H9 (cell line): ENCODE measurements around the gene ZNF831. TPM values are rescaled to one million over a fixed set of nuclear protein-coding genes. Genes with fewer than 3 reads are reported as not detected.

Source experiments
- DNase-seq: peaks from one replicate; pipeline ENCODE4 v3.0.0-alpha.2; 2017
- H2AFZ ChIP-seq: one replicate; pipeline ENCODE4 v1.6.1; 2013; ENCODE audit warnings: mild to moderate bottlenecking, low read length, control low read depth, moderate library complexity
- H2AK5ac ChIP-seq: 2 replicates; pipeline ENCODE4 v1.6.1; 2013; ENCODE audit warnings: low read length, control low read depth, mixed read lengths; ENCODE audit not compliant: insufficient read length
- H2BK120ac ChIP-seq: one replicate; pipeline ENCODE4 v1.6.1; 2013; ENCODE audit warnings: low read depth, mild to moderate bottlenecking, low read length, control low read depth, inconsistent platforms; ENCODE audit not compliant: poor library complexity, severe bottlenecking
- H2BK12ac ChIP-seq: 2 replicates; pipeline ENCODE4 v1.6.1; 2013; ENCODE audit warnings: low read length, control low read depth, mixed read lengths, low read depth; ENCODE audit not compliant: insufficient read length
- H2BK15ac ChIP-seq: 2 replicates; pipeline ENCODE4 v1.6.1; 2013; ENCODE audit warnings: low read depth, low read length, control low read depth
- H2BK20ac ChIP-seq: one replicate; pipeline ENCODE4 v1.6.1; 2013; ENCODE audit warnings: low read depth, mild to moderate bottlenecking, low read length, control low read depth, inconsistent platforms; ENCODE audit not compliant: poor library complexity, severe bottlenecking
- H2BK5ac ChIP-seq: 2 replicates; pipeline ENCODE4 v1.6.1; 2013; ENCODE audit warnings: low read length, control low read depth, mixed read lengths; ENCODE audit not compliant: insufficient read length
- H3K14ac ChIP-seq: 2 replicates; pipeline ENCODE4 v1.6.1; 2013; ENCODE audit warnings: low read length, control low read depth; ENCODE audit not compliant: insufficient read depth
- H3K18ac ChIP-seq: 2 replicates; pipeline ENCODE4 v1.6.1; 2013; ENCODE audit warnings: low read depth, mild to moderate bottlenecking, mixed read lengths, low read length, control low read depth; ENCODE audit not compliant: insufficient read length
- H3K23ac ChIP-seq: 2 replicates; pipeline ENCODE4 v1.6.1; 2013; ENCODE audit warnings: low read length, control low read depth, mixed read lengths, low read depth; ENCODE audit not compliant: insufficient read length
- H3K23me2 ChIP-seq: 2 replicates; pipeline ENCODE4 v1.6.1; 2013; ENCODE audit warnings: low read depth, mild to moderate bottlenecking, mixed read lengths, low read length, control low read depth; ENCODE audit not compliant: insufficient read length, poor library complexity, severe bottlenecking
- H3K27ac ChIP-seq: 2 replicates; pipeline ENCODE4 v1.5.1; 2013; ENCODE audit warnings: low read length, control low read depth, mixed read lengths, low read depth; ENCODE audit not compliant: insufficient read length
- H3K27me3 ChIP-seq: 2 replicates; pipeline ENCODE4 v1.6.1; 2013; ENCODE audit warnings: low read length, control low read depth, inconsistent platforms; ENCODE audit not compliant: insufficient read depth
- H3K4ac ChIP-seq: 2 replicates; pipeline ENCODE4 v1.6.1; 2013; ENCODE audit warnings: low read depth, mild to moderate bottlenecking, control low read depth, inconsistent platforms, low read length, moderate library complexity
- H3K4me1 ChIP-seq: 2 replicates; pipeline ENCODE4 v1.6.1; 2013; ENCODE audit warnings: low read length, control low read depth, inconsistent platforms; ENCODE audit not compliant: insufficient read depth
- H3K4me2 ChIP-seq: 2 replicates; pipeline ENCODE4 v1.6.1; 2013; ENCODE audit warnings: low read length, control low read depth, mixed read lengths; ENCODE audit not compliant: insufficient read length, insufficient read depth
- H3K56ac ChIP-seq: 2 replicates; pipeline ENCODE4 v1.6.1; 2013; ENCODE audit warnings: low read depth, mild to moderate bottlenecking, mixed read lengths, low read length, control low read depth; ENCODE audit not compliant: insufficient read length
- H3K79me1 ChIP-seq: 2 replicates; pipeline ENCODE4 v1.6.1; 2013; ENCODE audit warnings: low read depth, mild to moderate bottlenecking, moderate library complexity, low read length, control low read depth, inconsistent platforms; ENCODE audit not compliant: insufficient read depth, poor library complexity, severe bottlenecking
- H3K79me2 ChIP-seq: 2 replicates; pipeline ENCODE4 v1.6.1; 2013; ENCODE audit warnings: low read length, control low read depth, inconsistent platforms; ENCODE audit not compliant: insufficient read depth
- H3K9ac ChIP-seq: 2 replicates; pipeline ENCODE4 v1.6.1; 2013; ENCODE audit warnings: low read length, control low read depth, mixed read lengths; ENCODE audit not compliant: insufficient read length; ENCODE audit errors: extremely low read depth
- H3K9me3 ChIP-seq: one replicate; pipeline ENCODE4 v1.6.1; 2013; ENCODE audit warnings: low read depth, low read length, inconsistent platforms; ENCODE audit not compliant: control insufficient read depth
- H3T11ph ChIP-seq: one replicate; pipeline ENCODE4 v1.6.1; 2013; ENCODE audit warnings: mild to moderate bottlenecking, low read length, control low read depth, inconsistent platforms
- H4K20me1 ChIP-seq: one replicate; pipeline ENCODE4 v1.6.1; 2013; ENCODE audit not compliant: control insufficient read depth, insufficient read length, insufficient read depth
- H4K5ac ChIP-seq: 2 replicates; pipeline ENCODE4 v1.6.1; 2013; ENCODE audit warnings: low read depth, mild to moderate bottlenecking, mixed read lengths, low read length, control low read depth; ENCODE audit not compliant: insufficient read length
- H4K8ac ChIP-seq: replicated peaks from 2 replicates; pipeline ENCODE4 v1.6.1; 2013; ENCODE audit warnings: low read length, control low read depth, mixed read lengths, low read depth; ENCODE audit not compliant: insufficient read length
- H4K91ac ChIP-seq: 2 replicates; pipeline ENCODE4 v1.6.1; 2013; ENCODE audit warnings: low read depth, mild to moderate bottlenecking, moderate library complexity, mixed read lengths, low read length, control low read depth; ENCODE audit not compliant: insufficient read length
- H3K27ac Mint-ChIP-seq, 3 experiments: 2 replicates in 2 of 3; 3 replicates in 1 of 3; pipeline ENCODE4 v1.8.0; 2020 to 2021; ENCODE audit warnings: mixed read lengths in 3 of 3, mild to moderate bottlenecking in 1 of 3, moderate library complexity in 1 of 3
- H3K27me3 Mint-ChIP-seq: 2 replicates; pipeline ENCODE4 v1.8.0; 2021; ENCODE audit warnings: low read depth, mild to moderate bottlenecking, moderate library complexity, mixed read lengths
- H3K36me3 Mint-ChIP-seq, 3 experiments: 2 replicates in 2 of 3; 3 replicates in 1 of 3; pipeline ENCODE4 v1.8.0; 2020 to 2021; ENCODE audit warnings: low read depth in 3 of 3, mixed read lengths in 3 of 3; ENCODE audit not compliant: insufficient read depth in 1 of 3
- H3K4me1 Mint-ChIP-seq, 2 experiments: 2 replicates each; pipeline ENCODE4 v1.8.0; 2020; ENCODE audit warnings: mixed read lengths in 2 of 2
- H3K4me3 Mint-ChIP-seq, 2 experiments: 2 replicates in 1 of 2; 3 replicates in 1 of 2; pipeline ENCODE4 v1.8.0; 2020 to 2021; ENCODE audit warnings: mild to moderate bottlenecking in 2 of 2, mixed read lengths in 2 of 2, moderate library complexity in 1 of 2
- H3K9me3 Mint-ChIP-seq, 2 experiments: 2 replicates in 1 of 2; 3 replicates in 1 of 2; pipeline ENCODE4 v1.8.0; 2020; ENCODE audit warnings: mild to moderate bottlenecking in 2 of 2, mixed read lengths in 2 of 2, moderate library complexity in 1 of 2
- WGBS: extraction: QIAGEN DNeasy Blood & Tissue Kit; methylation state at CpG from one replicate; pipeline ENCODE4 v1.1.7; 2013; ENCODE audit warnings: missing lambda C conversion rate, low lambda C conversion rate, mixed read lengths; ENCODE audit not compliant: insufficient read length; ENCODE audit errors: extremely low coverage; 5-methylcytosine and 5-hydroxymethylcytosine counted together
- total RNA-seq: library from RNA; stranded (reverse); gene quantifications from 2 replicates; pipeline ENCODE4 v1.2.1, GENCODE V29; 2021
- TF ChIP-seq, protein P1 (sequence below): fragments of 200-600 bp; sonication (generic); conservative IDR thresholded peaks from 3 replicates; pipeline ENCODE4 v1.8.0; 2021; ENCODE audit warnings: antibody characterized with exemption, mild to moderate bottlenecking

Gene ZNF831
- total RNA-seq, 1 experiment from 2014 or later, result not detected

DNA sequence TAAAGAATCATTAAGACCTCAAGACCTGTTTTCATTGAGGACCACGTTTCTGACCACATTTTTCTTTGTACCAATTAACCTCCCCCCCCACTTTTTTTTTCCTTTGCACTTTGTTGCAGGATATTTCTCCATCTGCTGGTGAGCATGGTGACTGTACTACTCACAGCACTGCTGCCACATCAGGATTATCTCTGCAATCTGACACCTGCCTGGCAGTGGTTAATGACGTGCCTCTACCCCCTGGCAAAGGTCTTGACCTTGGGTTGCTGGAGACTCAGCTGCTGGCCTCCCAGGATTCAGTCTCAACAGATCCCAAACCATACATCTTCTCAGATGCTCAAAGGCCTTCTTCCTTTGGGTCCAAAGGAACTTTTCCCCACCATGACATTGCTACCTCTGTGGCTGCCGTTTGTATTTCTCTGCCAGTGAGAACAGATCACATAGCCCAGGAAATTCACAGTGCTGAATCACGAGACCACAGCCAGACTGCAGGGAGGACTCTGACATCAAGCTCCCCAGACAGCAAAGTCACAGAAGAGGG is 90.2 kb downstream of the ZNF831 start:
- H3K27me3 Mint-ChIP-seq, result peaks cover 77% of the 10 kb centered on the region
- H3K9me3 Mint-ChIP-seq, result no peaks in the 10 kb centered on the region; a peak in 1 of 5 replicates

More for the DNA sequence above, 90.2 kb downstream of the ZNF831 start:
- H3K23me2 ChIP-seq, result no peaks in the 10 kb centered on the region
- no peak overlapping the region for H2BK12ac ChIP-seq
- no peak overlapping the region for H4K91ac ChIP-seq
- H2BK20ac ChIP-seq, result no peak overlapping the region
- H3T11ph ChIP-seq, result no peak overlapping the region
- Mint-ChIP-seq H3K36me3 (no peaks in the 10 kb centered on the region), H3K4me3 (no peak overlapping the region), H3K4me1 (peaks cover 4 to 6% of the 10 kb centered on the region in 2 experiments; a peak in 2 of 4 replicates), H3K27ac (no peak overlapping the region; a peak in 1 of 7 replicates)
- no peak for DNase-seq
- no peak overlapping the region for H3K23ac ChIP-seq
- H2AK5ac ChIP-seq, result no peak overlapping the region
- H3K14ac ChIP-seq, result no peak overlapping the region
- H3K4me1 ChIP-seq, result no peaks in the 10 kb centered on the region
- no peaks in the 10 kb centered on the region for H3K27me3 ChIP-seq
- no peak overlapping the region for H3K4me2 ChIP-seq
- no peak overlapping the region for H3K4ac ChIP-seq
- no peak overlapping the region for H2BK5ac ChIP-seq
- TF ChIP-seq, protein P1, sequence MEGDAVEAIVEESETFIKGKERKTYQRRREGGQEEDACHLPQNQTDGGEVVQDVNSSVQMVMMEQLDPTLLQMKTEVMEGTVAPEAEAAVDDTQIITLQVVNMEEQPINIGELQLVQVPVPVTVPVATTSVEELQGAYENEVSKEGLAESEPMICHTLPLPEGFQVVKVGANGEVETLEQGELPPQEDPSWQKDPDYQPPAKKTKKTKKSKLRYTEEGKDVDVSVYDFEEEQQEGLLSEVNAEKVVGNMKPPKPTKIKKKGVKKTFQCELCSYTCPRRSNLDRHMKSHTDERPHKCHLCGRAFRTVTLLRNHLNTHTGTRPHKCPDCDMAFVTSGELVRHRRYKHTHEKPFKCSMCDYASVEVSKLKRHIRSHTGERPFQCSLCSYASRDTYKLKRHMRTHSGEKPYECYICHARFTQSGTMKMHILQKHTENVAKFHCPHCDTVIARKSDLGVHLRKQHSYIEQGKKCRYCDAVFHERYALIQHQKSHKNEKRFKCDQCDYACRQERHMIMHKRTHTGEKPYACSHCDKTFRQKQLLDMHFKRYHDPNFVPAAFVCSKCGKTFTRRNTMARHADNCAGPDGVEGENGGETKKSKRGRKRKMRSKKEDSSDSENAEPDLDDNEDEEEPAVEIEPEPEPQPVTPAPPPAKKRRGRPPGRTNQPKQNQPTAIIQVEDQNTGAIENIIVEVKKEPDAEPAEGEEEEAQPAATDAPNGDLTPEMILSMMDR, result no peak; the same call in 2 of the 3 replicates
- WGBS, result no CpG with 5 or more reads among the region's 4 CpGs
- no peak overlapping the region for H4K5ac ChIP-seq
- no peak overlapping the region for H4K8ac ChIP-seq
- H3K18ac ChIP-seq, result no peak overlapping the region
- no peak overlapping the region for H3K56ac ChIP-seq
- H2BK120ac ChIP-seq, result no peak overlapping the region
- no peak overlapping the region for H2BK15ac ChIP-seq
- H3K9me3 ChIP-seq, result no peaks in the 10 kb centered on the region
- no peaks in the 10 kb centered on the region for H3K79me1 ChIP-seq
- no peaks in the 10 kb centered on the region for H3K79me2 ChIP-seq
- H3K27ac ChIP-seq, result no peak overlapping the region
- H3K9ac ChIP-seq, result no peak overlapping the region
- no peaks in the 10 kb centered on the region for H4K20me1 ChIP-seq
- H2AFZ ChIP-seq, result no peak overlapping the region
